NOMO-1 treated with DMSO at 0.1 percent for 48 hours (cell line): ENCODE results near the gene ZNF358.

Experiments
- DNase-seq: peaks from one replicate; lab custom pipeline; 2025; ENCODE audit not compliant: unreplicated experiment; lab: John Stamatoyannopoulos, UW

ZNF358 gene

GRCh38 chr19:7554990-7555864 is 39.3 kb downstream of the ZNF358 start:
- no peak for DNase-seq

- DNase-seq: no peak
Measured at GRCh38 chr19:7556696-7557315, 40.9 kb downstream of the ZNF358 start.

- no peak for DNase-seq
Measured at GRCh38 chr19:7558667-7559066, 42.8 kb downstream of the ZNF358 start.

GRCh38 chr19:7559102-7559501 is 43.2 kb downstream of the ZNF358 start:
- no peak for DNase-seq

- DNase-seq: no peak
Measured at GRCh38 chr19:7560255-7560654, 44.4 kb downstream of the ZNF358 start.

GRCh38 chr19:7561325-7561724 is 45.4 kb downstream of the ZNF358 start:
- no peak for DNase-seq

- no peak for DNase-seq
Measured at GRCh38 chr19:7562646-7563393, 46.9 kb downstream of the ZNF358 start.

- no peak for DNase-seq
Measured at GRCh38 chr19:7564866-7565265, 49.0 kb downstream of the ZNF358 start.

GRCh38 chr19:7565332-7565731 is 49.4 kb downstream of the ZNF358 start:
- DNase-seq: no peak
